ENCODE results near the gene MTCL3.

DNA sequence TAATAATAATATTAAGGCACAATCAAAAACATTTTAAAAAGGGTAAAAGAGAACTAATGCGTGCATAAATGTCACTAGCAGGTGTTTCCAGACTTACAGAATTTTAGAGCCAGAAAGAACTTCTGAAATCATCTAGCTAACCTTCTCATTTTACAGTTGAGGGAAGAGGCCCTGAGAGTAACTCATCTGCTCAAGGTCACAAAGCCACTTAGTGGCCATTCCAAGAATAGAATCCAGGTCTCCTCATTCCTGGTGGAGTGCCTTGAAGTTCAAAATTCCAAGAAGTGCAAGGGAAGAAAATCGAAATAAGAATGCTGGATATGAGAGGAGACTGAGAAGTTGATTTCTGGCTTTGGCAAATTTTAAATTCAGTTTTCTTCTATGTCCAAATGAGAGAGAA is 56.8 kb downstream of the MTCL3 start:
- TF ChIP-seq ZFX (IDR thresholded peaks at IDR 0.05; ENCODE audit: borderline replicate concordance): no peak
- TF ChIP-seq CTCF (IDR thresholded peaks at IDR 0.05): peak; percentile 19; the same call in 1 of the 2 replicates
